HepG2 (cell line): Measurements from ENCODE around the gene MIA3. TPM values are rescaled to one million over a fixed set of nuclear protein-coding genes. Genes with fewer than 3 reads are reported as not detected.
A peak's percentile ranks its signal among the peaks of the same experiment; 100 is the strongest.

ENCODE experiments used
- FOXP1 ChIP-seq, 2 experiments: fragments of 450-650 bp in 1 of 2; IDR thresholded peaks; 2 replicates each; pipeline ENCODE4 v1.6.1; 2017 to 2018; ENCODE audit warnings: antibody characterized with exemption in 1 of 2
- HNRNPK ChIP-seq: fragments of 200-400 bp; formaldehyde crosslinking; IDR thresholded peaks from 2 replicates; pipeline ENCODE4 v1.6.1; 2018; ENCODE audit warnings: low read length, low read depth, moderate library complexity, mild to moderate bottlenecking; ENCODE audit not compliant: poor library complexity, severe bottlenecking
- JUN ChIP-seq: sonication (generic); formaldehyde crosslinking; IDR thresholded peaks from 2 replicates; pipeline ENCODE4 v1.4.0; 2020; ENCODE audit warnings: mild to moderate bottlenecking, missing genetic modification reagents
- MYNN ChIP-seq: sonication (generic); formaldehyde crosslinking; IDR thresholded peaks from 2 replicates; pipeline ENCODE4 v1.4.0; 2020; ENCODE audit warnings: mild to moderate bottlenecking, low read depth, missing genetic modification reagents
- NCOA1 ChIP-seq: sonication (generic); formaldehyde crosslinking; IDR thresholded peaks from 2 replicates; pipeline ENCODE4 v1.9.0; 2021; ENCODE audit warnings: missing genetic modification reagents
- NR2F1 ChIP-seq, 2 experiments: fragments of 450-650 bp in 1 of 2; formaldehyde crosslinking in 1 of 2; IDR thresholded peaks; 2 replicates each; pipeline versions ENCODE4 v1.5.0 to v1.6.1; 2016 to 2020; ENCODE audit warnings: mild to moderate bottlenecking in 1 of 2, missing compliant biosample characterization in 1 of 2, missing genetic modification reagents in 1 of 2, moderate library complexity in 1 of 2
- ONECUT2 ChIP-seq: sonication (generic); formaldehyde crosslinking; IDR thresholded peaks from 2 replicates; pipeline ENCODE4 v1.4.0; 2020; ENCODE audit warnings: missing genetic modification reagents
- SIN3A ChIP-seq: IDR thresholded peaks from 2 replicates; pipeline ENCODE4 v1.6.1; 2011; ENCODE audit warnings: low read depth, mild to moderate bottlenecking, control low read depth, low read length, borderline replicate concordance
- SSRP1 ChIP-seq: IDR thresholded peaks from 2 replicates; pipeline ENCODE4 v1.6.1; 2016; ENCODE audit warnings: control low read depth
- ZFP1 ChIP-seq: IDR thresholded peaks from 2 replicates; pipeline ENCODE4 v1.6.1; 2016
- ZMYM4 ChIP-seq: sonication (generic); formaldehyde crosslinking; IDR thresholded peaks from 2 replicates; pipeline ENCODE4 v1.8.1; 2023; ENCODE audit warnings: mild to moderate bottlenecking, missing genetic modification reagents
- ZNF160 ChIP-seq: sonication (generic); formaldehyde crosslinking; IDR thresholded peaks from 2 replicates; pipeline ENCODE4 v1.8.0; 2022; ENCODE audit warnings: mild to moderate bottlenecking, inconsistent platforms, missing genetic modification reagents
- ZNF34 ChIP-seq: sonication (generic); formaldehyde crosslinking; IDR thresholded peaks from 2 replicates; pipeline ENCODE4 v1.4.0; 2020; ENCODE audit warnings: mild to moderate bottlenecking, missing genetic modification reagents, borderline replicate concordance
- ZNF709 ChIP-seq: sonication (generic); formaldehyde crosslinking; IDR thresholded peaks from 2 replicates; pipeline ENCODE4 v1.5.0; 2020; ENCODE audit warnings: mild to moderate bottlenecking, missing genetic modification reagents
- ZSCAN31 ChIP-seq: sonication (generic); formaldehyde crosslinking; IDR thresholded peaks from 2 replicates; pipeline ENCODE4 v1.5.0; 2020; ENCODE audit warnings: low read depth, mild to moderate bottlenecking, missing genetic modification reagents
- polyA plus RNA-seq, 8 experiments: library from polyadenylated mRNA; depleted of rRNA in 3 of 8; stranded (reverse) in 7 of 8; unstranded in 1 of 8; fragments of >200 nt; fragmentation: Illumina TruSeq in 4 of 8; extraction: Trizol in 4 of 8; gene quantifications; 2 replicates each; pipeline versions ENCODE4 v1.2.1 to v1.2.3, GENCODE V29; 2011 to 2016; ENCODE audit warnings: low read depth in 4 of 8, missing spikeins in 1 of 8, mixed read lengths in 1 of 8; ENCODE audit not compliant: insufficient read depth in 1 of 8
- total RNA-seq, 5 experiments: library from RNA; depleted of rRNA; stranded (reverse); fragments of >200 nt; fragmentation: Illumina TruSeq; extraction: Trizol; gene quantifications; 2 replicates each; pipeline ENCODE4 v1.2.3, GENCODE V29; 2016; ENCODE audit warnings: low read depth in 1 of 5
- TF ChIP-seq, protein P1 (sequence below): sonication (generic); formaldehyde crosslinking; IDR thresholded peaks from 2 replicates; pipeline ENCODE4 v1.4.0; 2020; ENCODE audit warnings: missing genetic modification reagents
- TF ChIP-seq, protein P2 (sequence below): sonication (generic); formaldehyde crosslinking; conservative IDR thresholded peaks from 2 replicates; pipeline ENCODE4 v1.4.0; 2020; ENCODE audit warnings: mild to moderate bottlenecking, missing genetic modification reagents, moderate library complexity
- TF ChIP-seq, protein P3 (sequence below): sonication (generic); formaldehyde crosslinking; IDR thresholded peaks from 2 replicates; pipeline ENCODE4 v1.4.0; 2020; ENCODE audit warnings: low read depth, mild to moderate bottlenecking, missing genetic modification reagents
- TF ChIP-seq, protein P4 (sequence below): sonication (generic); formaldehyde crosslinking; conservative IDR thresholded peaks from 2 replicates; pipeline ENCODE4 v1.4.0; 2020; ENCODE audit warnings: missing genetic modification reagents
- TF ChIP-seq, protein P5 (sequence below): fragments of 450-650 bp; IDR thresholded peaks from 2 replicates; pipeline ENCODE4 v1.6.1; 2016

The MIA3 gene
- total and polyA plus RNA-seq, 2 of the 13 experiments (the other 11 are each of a cell fraction or from before 2014, with no cell fraction given) = 45.6 to 48.7 TPM

DNA sequence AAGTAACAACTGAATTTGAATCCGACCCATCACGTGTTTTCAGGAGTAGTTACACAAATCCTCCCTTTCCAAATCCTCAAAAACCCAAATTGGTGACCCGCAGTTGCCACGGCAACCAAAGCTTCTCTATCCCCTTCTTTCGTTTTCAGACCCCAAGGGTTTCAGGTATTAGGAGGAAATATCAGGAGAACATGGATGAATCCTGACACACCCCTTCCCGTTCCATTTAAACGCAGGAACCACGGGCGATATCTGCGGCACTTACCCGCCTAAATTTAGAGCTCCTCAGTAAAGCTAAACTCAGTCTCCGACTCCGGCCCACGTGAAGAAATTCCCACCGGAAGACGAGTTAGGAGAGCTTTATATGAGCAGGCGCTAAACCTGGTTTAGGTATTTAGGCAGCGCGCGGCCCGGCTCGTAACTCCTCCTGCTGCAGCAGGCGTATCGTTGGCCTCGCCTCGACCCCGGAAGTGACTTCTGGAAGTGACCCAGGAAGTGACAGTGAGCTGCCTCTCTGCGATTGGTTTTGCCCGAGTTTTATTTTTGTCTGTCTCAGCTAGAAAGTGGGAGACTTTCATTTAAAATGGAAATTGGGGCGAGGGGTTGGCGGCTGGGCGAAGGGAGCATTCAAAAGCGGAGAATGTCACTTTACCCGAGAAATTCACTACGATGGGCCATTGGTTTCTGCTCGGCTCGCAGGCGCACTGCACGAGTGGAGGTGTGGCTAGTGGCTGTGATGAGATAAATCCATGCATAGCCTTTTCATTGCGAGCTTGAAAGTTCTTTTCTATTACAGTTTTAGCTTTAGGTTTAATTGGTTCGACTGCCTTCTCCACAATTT, 28.2 kb upstream of the MIA3 start, which contains the start of gene TAF1A (continued):
- TF ChIP-seq, protein P1, sequence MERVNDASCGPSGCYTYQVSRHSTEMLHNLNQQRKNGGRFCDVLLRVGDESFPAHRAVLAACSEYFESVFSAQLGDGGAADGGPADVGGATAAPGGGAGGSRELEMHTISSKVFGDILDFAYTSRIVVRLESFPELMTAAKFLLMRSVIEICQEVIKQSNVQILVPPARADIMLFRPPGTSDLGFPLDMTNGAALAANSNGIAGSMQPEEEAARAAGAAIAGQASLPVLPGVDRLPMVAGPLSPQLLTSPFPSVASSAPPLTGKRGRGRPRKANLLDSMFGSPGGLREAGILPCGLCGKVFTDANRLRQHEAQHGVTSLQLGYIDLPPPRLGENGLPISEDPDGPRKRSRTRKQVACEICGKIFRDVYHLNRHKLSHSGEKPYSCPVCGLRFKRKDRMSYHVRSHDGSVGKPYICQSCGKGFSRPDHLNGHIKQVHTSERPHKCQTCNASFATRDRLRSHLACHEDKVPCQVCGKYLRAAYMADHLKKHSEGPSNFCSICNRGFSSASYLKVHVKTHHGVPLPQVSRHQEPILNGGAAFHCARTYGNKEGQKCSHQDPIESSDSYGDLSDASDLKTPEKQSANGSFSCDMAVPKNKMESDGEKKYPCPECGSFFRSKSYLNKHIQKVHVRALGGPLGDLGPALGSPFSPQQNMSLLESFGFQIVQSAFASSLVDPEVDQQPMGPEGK = no peak
- TF ChIP-seq SSRP1 (CRISPR knock-in tag) = no peak
- no peak for TF ChIP-seq ONECUT2 (CRISPR knock-in tag)
- TF ChIP-seq, protein P2, sequence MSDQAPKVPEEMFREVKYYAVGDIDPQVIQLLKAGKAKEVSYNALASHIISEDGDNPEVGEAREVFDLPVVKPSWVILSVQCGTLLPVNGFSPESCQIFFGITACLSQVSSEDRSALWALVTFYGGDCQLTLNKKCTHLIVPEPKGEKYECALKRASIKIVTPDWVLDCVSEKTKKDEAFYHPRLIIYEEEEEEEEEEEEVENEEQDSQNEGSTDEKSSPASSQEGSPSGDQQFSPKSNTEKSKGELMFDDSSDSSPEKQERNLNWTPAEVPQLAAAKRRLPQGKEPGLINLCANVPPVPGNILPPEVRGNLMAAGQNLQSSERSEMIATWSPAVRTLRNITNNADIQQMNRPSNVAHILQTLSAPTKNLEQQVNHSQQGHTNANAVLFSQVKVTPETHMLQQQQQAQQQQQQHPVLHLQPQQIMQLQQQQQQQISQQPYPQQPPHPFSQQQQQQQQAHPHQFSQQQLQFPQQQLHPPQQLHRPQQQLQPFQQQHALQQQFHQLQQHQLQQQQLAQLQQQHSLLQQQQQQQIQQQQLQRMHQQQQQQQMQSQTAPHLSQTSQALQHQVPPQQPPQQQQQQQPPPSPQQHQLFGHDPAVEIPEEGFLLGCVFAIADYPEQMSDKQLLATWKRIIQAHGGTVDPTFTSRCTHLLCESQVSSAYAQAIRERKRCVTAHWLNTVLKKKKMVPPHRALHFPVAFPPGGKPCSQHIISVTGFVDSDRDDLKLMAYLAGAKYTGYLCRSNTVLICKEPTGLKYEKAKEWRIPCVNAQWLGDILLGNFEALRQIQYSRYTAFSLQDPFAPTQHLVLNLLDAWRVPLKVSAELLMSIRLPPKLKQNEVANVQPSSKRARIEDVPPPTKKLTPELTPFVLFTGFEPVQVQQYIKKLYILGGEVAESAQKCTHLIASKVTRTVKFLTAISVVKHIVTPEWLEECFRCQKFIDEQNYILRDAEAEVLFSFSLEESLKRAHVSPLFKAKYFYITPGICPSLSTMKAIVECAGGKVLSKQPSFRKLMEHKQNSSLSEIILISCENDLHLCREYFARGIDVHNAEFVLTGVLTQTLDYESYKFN (CRISPR knock-in tag) = no peak
- peak; percentile 95 for TF ChIP-seq SIN3A
- peak; percentile 69 for TF ChIP-seq ZMYM4 (CRISPR knock-in tag)
- no peak for TF ChIP-seq JUN
- TF ChIP-seq ZFP1 (CRISPR knock-in tag) = no peak
- no peak for TF ChIP-seq FOXP1 (IDR thresholded peaks at IDR 0.05)
- TF ChIP-seq FOXP1 (CRISPR knock-in tag; IDR thresholded peaks at IDR 0.05) = no peak
- TF ChIP-seq, protein P3, sequence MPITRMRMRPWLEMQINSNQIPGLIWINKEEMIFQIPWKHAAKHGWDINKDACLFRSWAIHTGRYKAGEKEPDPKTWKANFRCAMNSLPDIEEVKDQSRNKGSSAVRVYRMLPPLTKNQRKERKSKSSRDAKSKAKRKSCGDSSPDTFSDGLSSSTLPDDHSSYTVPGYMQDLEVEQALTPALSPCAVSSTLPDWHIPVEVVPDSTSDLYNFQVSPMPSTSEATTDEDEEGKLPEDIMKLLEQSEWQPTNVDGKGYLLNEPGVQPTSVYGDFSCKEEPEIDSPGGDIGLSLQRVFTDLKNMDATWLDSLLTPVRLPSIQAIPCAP (CRISPR knock-in tag) = no peak
- no peak for TF ChIP-seq MYNN (CRISPR knock-in tag)
- TF ChIP-seq ZSCAN31 (CRISPR knock-in tag) = no peak
- TF ChIP-seq ZNF709 (CRISPR knock-in tag) = no peak
- TF ChIP-seq, protein P4, sequence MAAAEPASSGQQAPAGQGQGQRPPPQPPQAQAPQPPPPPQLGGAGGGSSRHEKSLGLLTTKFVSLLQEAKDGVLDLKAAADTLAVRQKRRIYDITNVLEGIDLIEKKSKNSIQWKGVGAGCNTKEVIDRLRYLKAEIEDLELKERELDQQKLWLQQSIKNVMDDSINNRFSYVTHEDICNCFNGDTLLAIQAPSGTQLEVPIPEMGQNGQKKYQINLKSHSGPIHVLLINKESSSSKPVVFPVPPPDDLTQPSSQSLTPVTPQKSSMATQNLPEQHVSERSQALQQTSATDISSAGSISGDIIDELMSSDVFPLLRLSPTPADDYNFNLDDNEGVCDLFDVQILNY (CRISPR knock-in tag) = peak; percentile 67; the same call in 1 of the 2 replicates
- TF ChIP-seq HNRNPK = no peak
- TF ChIP-seq NCOA1 = no peak
- TF ChIP-seq ZNF34 = no peak
- TF ChIP-seq, protein P5, sequence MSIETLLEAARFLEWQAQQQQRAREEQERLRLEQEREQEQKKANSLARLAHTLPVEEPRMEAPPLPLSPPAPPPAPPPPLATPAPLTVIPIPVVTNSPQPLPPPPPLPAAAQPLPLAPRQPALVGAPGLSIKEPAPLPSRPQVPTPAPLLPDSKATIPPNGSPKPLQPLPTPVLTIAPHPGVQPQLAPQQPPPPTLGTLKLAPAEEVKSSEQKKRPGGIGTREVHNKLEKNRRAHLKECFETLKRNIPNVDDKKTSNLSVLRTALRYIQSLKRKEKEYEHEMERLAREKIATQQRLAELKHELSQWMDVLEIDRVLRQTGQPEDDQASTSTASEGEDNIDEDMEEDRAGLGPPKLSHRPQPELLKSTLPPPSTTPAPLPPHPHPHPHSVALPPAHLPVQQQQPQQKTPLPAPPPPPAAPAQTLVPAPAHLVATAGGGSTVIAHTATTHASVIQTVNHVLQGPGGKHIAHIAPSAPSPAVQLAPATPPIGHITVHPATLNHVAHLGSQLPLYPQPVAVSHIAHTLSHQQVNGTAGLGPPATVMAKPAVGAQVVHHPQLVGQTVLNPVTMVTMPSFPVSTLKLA = no peak; the same call in 1 of the 2 replicates
- TF ChIP-seq ZNF160 (CRISPR knock-in tag) = no peak
- peak in 1 of 2 experiments; percentile 20; a peak in 1 of 4 replicates for TF ChIP-seq NR2F1 (CRISPR knock-in tag; IDR thresholded peaks at IDR 0.05)
